Activated CD4-positive, alpha-beta T cell treated with anti-CD3 and anti-CD28 coated beads, Interleukin-2, amount 50 U/mL, for 16 hours (primary cell): Measurements from ENCODE around the gene OR6S1.
"Not testable (repeated sequence)": the region's sequence is repeated elsewhere in the genome, so short reads cannot be mapped to it uniquely, and the experiment has no call there.

Source experiments
- DNase-seq: peaks from one replicate; pipeline ENCODE4 v3.0.0-alpha.2; 2020

The OR6S1 gene

DNA sequence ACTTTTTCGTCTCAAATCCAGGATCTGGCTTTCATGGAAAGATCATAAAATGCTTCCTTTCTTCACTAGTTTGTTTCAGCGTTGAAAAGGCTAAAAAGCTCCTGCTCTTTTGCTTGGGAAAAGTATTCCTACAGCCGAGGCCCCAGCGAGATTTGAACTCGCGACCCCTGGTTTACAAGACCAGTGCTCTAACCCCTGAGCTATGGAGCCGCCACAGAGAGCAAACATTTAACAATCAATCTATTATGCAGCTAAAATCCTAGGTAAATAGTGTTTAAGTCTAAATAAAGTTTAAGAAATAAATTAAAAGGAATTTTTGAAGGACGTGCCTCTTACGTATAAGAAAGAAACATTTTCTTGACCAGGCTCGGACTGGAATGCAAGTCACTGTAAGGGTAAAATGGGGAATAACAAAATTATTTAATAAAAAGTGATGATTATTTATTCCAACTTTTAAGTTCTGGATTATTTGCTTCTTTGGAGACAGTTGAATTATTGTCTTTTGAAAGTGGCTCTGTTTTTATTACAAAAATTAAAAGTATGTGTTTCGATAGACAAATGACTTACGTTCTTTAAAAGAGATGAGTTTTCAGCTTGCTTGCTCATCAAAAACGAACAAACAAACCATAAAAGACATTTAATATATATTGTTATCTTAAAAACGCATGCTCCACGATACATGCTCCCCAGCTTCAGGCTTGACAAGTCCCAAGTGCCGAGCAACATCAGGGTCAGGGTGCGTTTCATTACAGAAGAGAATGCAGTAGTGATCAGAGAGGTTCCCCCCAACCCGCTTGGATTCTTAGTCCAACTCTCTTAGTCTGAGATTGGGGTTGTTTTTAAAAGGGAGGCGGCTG lies 10.2 kb downstream of the OR6S1 start:
- DNase-seq: peak; percentile 82

DNA sequence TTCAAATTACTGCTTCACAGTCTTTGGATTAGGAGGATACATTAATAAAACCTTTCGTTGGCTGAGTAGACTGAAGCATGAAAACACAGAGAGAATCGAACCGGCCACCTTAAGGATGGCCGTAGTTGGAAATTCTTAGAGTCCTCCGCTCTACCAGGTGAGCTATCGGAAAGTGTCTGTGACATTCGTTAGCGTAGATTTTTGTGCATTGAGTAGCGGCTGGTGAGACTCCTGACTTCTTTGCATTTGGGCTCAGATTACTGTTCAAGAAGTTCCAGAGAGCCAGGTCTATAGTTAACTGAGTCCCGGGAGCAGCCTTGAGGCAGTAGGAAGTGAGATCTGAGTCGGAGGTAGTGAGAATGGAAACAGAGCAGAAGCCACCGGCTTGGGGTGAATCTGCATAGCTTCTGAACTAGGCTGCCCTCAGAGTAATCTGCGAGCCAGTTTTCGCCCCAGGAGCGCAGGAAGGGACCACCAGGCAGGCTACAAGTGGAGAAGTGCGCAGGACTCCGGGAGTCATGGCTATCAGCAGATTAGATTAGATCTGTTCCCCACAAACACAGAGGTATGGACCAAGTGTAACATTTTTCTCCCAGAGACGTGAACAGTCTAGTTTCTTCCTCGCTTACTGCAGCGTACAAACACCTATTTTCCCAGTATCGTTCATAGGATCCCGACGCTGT lies 11.0 kb downstream of the OR6S1 start:
- DNase-seq: peak; percentile 82

DNA sequence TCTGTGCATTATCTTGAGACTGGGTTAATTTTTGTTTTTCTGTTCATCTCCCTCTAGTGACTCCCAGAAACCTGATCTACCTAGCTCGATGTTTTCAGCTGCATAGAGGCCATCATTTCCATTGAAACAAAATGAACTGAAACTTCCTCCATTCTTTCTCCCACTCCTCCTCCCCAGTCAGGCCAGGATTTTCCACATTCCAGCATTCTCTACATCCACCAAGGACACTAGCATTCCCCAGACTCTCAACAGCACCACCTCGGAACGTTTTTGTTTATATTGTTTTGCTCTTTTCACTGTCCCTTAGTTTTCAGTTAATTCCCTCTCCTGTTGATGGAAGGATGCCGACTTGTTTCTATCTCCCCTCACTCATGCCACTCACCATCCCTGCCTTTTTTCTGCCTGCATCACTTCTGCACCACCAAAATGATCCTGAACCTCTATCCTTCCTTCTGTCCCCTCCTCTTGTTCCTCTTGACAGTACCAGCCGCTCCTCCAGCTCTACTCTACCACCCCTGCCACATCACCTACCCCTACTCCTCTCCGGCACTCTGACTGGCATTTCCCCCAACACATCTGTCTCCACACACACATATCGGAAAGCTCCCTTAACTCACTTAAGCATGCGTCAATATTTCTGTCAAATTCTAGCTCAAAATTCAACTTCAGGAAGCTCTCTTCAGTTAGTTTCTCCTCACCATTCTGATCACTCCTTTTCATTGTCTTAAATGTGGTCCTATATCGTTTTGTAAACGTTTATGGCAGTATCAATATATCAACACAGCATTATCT lies 13.2 kb downstream of the OR6S1 start:
- no peak for DNase-seq

DNA sequence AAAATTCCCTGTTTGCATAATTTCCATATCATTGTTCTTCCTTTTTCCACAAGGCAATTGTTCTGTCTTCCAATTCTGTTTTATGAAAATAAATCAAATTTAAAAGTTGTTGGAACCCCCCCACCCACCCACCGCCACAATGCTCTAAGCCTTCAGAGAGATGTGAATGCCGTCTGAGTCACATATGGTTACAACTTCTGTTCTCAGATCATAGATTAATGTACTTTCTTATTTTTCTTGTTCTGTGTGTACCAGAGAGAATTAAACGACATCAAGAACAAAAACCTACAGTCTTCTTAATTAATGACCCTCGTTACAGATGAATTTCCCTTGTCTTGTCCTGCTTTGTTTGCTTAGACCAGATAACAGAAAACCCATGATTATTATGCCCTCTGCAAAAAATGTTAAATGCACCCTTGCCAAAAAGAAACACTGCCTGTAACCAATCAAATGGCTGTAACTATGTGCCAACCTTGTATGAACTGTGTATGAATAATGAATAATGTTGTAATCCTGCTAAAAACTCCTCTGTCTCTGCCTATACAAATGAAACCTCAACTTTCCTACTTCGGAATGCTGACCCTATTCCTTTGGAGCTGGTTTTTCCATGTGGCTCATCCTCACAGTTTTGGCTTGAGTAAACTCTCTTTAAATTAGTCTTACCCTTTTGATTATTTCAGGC lies 14.0 kb downstream of the OR6S1 start:
- no peak for DNase-seq

DNA sequence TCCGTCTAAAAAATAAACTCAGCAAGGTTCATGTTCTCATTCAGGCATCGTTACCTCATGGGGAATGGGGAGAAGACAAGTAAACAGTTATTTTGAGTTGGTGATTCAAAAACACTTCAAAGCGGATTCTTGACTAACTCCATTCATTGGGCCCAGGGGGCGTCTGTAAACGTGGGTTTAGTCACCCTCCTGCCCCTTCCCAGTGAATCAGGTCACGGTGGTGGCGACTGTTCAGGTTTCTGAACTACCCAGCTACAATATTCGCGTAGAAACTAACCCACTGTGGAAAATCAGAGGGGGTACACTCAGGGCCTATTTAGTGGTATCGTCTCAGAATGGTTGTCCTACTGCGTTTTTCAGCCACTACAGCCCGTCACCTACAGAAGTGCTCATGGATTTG lies 15.2 kb downstream of the OR6S1 start:
- no peak for DNase-seq

DNA sequence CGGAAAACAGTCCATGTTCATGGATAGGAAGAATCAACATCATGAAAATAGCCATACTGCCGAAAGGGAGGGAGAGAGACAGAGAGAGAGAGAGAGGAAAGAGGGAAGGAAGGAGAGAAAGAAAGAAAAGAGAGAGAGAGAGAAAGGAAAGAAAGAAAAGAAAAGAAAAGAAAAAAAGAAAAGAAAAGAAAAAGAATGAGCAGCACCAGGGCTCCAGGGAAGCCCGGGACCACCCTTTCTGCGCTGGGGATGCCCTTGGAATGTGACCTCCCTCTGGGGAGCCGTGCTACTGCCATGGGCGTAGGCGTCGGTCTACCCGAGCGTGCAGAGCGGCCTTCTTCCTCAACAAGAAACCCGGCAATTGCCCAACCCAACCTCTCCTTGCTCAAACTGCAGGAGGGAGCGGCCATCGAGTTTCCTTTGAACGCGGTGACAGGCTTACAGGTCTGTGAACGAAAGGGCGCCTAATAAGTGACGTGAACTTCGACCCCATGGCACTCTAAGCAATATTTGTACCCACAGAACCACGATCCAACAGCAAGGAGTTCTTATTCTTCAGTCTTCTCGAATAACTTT lies 16.9 kb downstream of the OR6S1 start:
- peak; percentile 75 for DNase-seq

DNA sequence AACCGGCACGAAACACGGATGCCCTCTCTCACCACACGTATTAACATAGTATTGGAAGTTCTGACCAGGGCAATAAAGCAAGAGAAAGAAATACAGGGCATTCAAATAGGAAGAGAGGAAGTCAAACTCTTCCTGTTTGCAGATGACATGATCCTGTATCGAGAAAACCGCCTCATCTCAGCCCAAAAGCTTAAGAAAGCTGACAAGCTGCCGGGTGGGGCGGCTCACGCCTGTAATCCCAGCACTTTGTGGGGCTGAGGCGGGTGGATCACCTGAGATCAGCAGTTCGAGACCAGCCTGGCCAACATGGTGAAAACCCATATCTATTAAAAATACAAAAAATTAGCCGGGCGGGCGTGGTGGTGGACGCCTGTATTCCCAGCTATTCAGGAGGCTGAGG lies 17.7 kb downstream of the OR6S1 start:
- DNase-seq: peak; percentile 62

DNA sequence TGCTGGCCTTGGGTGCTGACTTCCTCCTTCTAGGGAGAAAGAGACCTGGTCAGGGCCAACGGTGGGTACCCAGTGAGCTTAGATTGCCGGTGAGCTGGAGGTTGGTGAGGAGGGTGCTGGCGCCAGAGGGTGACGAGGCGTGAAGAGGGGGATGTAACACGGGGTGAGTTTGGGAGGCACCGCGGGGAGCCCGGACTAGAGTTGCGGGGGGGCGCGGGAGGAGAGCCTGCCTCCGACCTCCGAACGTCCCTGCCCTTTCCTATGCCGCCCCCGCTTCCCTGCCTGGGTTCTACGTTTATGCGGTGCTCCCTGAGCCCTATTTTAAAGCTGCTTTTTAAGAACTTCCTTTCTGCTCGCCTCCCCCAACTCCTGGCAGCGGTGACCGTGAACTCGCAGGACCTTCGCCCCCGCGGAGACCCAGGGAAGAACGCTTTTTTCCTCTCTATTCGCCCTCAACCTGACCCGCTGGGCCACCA lies 18.6 kb downstream of the OR6S1 start:
- no peak for DNase-seq

DNA sequence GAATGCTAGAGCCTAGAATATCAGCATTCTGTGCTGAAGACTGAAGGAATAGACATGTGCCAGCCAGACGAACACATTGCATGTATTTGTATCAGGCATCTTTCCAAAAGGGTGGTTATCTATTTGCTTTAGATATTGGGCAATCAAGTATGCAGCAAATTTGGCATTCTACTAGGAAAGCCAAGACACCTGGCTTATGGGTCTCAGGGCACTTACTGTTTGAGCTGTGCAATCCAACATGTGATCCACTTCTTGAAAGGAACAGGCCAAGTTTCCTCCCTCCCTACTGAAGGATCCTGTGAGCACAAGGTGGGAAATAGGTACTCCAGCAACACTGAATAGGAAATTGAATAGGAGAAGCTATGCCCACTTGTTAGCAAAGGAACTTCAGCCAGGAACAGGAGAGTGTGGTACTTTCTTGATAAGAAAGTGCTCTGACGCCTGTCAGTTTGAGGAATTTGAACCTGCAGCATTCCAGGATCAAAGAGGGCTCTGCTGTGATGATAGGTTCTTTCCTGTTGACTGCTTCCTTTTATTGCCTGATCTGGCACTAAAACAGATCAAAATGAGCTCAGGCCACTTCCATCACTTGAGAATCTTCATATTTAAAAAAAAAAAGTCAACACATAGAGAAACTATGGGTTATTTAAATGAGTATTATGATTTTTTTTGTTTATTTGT lies 20.6 kb downstream of the OR6S1 start:
- no peak for DNase-seq

DNA sequence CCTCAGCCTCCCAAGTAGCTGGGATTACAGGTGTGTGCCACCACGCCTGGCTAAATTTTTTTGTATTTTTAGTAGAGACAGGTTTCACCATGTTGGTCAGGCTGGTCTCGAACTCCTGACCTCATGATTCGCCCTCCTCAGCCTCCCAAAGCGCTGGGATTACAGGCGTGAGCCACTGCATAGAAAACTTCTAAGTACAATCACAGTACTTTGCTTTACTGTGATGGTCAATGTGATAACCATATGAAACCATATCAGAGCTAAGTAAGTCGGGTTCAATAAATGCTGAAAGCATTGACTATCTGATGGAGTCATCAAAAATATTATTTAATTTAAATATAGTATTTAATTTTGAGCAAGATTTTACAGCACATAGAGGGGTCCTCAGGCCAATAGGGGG lies 21.8 kb downstream of the OR6S1 start:
- not testable (repeated sequence) for DNase-seq

DNA sequence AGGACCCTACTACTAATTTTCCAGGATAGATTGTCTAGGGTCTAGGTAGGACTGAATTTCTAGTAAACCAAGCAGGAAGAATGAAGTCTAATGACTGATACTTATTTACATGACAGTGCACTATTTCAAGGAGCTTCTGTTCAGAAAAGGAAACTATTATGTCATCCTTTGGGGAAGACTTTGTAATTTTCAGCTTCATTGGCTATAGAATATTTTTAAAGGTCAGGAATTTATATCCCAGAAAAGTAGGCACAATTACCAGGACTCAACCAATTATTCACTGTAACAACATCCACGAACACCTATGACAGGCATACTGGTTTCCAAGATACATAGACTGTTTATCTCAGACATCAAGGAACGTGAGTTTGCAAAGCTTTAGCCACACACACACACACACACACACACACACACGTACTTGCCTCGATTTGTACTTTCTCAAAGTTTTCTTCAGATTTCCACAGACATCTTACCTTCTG lies 23.2 kb downstream of the OR6S1 start:
- DNase-seq: no peak

DNA sequence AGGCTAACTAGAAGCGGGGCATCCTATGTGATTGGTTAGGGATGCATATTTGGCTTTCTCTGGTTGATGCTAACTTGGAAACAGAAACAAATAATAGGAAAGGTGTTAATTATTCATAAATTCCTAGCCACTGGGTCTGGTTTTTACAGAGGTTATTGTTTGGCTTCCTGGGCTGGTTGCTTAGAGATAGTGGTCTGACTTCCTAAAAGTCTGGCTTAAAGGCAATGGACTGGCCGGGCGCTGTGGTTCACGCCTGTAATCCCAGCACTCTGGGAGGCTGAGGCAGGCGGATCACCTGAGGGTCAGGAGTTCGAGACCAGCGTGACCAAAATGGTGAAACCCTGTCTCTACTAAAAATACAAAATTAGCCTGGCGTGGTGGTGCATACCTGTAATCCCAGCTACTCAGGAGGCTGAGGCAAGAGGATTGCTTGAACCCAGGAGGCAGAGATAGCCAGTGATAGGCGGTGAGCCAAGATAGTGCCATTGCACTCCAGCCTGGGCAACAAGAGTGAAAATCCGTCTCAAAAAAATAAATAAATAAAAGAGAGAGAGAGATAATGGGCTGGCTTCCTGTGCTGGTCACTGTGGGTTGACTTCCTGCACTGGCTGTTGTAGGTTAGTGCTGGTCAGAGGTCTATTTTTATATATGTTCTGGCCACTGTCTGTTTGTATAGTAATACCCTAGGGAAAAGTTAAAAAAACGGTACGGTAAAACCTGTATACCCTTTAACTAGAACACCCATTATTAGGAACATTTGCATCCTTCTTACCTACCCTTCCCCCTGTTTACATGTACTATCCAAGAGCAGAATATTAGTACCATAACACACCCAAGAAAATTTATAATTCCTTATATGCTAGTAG lies 24.1 kb downstream of the OR6S1 start:
- DNase-seq: no peak

DNA sequence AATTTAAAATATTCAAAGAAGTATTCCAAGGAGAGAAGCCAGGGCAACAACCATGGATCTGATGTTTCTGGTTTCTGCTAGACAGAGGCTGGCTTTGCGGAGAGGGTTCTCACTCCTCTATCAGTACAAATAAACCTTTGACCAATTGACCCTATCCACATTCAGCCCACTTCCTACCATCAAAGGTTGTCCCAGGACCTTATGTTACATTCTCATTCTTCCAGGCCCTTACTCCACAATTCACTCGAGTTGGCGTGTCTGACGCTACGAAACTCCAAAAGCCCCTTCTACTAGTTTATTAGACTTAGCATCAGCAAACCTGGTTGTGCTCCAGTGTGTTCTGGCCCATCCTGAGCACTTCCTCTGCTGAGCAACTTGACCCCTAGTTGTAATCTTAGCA lies 25.5 kb downstream of the OR6S1 start:
- DNase-seq: no peak

DNA sequence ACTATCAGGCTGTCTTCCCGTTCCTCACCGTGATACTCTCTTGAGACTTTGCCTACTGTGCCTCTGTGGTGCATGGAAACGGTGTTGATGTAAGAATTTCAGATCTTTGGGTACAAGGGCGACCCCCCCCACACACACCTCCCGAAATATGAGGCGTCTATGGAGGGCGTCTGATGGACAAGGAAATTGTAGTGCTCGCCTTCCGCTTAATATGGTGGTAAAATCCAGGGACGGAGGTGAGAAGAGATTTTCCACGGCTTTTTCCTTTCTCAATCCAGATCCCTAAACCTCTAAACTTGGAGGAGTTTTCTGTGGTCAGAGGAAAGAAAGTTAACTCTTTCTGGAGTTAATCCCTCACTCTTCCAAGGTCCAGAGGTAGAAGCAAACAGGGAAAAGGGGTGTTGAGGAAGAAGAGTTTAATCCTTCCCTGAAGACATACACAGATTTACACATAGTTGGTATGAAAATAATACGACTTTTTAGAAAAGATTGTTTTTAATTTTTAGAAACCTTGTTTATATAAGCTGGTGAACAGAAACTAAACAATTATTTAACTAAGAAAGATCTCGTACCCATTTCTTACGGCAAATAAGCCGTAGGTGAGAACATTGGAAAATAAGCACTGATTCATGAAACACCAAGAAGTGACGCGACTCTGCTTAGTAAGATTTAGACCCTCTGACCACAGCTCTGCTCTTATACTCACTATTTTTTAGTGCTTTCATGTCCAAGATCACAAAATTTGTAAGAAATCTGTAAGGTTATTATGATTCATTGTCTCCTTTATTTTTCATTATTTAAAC lies 27.3 kb downstream of the OR6S1 start:
- DNase-seq: peak; percentile 46

DNA sequence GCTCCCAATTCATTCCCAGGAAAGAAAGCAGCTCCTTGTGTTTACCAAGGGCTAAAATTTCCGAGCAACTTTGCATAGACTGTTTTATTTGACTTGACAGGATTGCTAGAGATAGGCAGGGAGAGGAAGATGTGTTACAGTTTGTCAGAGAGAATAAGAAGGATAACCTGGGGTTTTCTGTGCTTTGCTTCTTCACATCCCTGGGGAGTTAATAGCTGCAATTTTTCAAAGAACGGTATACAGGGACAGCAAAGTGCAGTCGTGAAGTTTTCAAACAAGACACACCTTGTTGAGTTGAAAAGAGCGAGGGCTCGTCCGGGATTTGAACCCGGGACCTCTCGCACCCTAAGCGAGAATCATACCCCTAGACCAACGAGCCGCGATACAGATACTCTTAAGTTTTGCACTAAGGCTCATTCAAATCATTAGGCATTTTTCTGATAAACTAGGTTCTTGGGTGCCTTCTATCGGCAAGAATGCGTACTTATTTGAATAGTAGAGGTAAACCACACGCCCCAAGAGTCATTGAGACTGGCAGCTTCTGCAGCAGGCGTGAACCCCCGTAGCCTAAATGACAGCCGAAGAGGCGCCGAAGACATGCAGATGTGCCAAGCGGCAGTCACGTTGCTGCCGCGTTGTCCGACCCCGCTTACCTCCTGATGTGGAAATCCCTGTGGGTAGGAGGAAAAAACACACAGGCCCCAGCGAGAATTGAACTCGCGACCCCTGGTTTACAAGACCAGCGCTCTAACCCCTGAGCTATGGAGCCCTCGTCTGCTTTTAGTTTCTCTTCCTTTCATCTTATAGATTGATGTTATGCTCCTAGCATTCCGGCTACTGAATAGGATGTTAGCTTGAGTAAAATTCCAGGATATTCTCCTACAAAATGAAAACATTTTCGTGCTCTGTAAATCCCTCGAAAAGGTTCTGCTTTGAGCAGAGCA lies 28.1 kb downstream of the OR6S1 start:
- DNase-seq: peak; percentile 97

DNA sequence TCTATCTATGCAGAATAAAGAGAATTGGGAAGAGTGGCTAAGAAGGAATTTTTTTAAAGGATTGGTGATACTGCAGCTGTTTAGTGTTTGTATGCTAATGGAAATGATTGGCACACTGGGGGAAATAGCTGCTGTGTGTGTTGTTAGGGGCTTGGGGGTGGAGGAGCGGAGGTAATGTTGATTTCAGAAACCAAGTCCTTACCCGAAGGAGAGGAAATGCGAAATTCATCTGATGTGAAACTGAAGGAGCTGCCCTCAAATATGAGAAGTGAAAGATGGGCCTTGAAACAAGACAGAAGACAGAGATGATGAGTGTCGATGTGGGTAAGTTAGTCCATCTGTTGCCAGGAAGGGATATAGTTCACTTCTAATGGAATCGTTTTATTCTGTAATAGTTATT lies 29.1 kb downstream of the OR6S1 start:
- DNase-seq: no peak

DNA sequence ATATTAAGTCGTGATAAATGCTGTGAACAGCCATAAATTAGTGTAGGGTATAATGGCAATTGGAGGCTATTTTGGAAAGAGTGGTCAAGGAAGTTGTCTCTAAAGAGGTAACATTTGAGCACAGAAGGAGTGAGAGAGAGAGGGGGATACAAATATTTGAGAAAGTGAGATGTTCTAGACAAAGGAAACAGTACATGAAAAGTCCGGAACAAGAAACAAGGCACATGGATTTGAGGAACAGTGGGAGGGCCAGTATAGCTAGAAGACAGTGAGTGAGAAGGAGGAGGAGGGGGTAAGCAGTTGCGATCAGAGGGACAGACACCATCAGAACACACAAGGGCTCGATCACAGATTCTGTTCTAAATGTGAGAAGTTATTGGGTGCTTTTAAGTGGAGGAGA lies 30.2 kb downstream of the OR6S1 start:
- DNase-seq: no peak

DNA sequence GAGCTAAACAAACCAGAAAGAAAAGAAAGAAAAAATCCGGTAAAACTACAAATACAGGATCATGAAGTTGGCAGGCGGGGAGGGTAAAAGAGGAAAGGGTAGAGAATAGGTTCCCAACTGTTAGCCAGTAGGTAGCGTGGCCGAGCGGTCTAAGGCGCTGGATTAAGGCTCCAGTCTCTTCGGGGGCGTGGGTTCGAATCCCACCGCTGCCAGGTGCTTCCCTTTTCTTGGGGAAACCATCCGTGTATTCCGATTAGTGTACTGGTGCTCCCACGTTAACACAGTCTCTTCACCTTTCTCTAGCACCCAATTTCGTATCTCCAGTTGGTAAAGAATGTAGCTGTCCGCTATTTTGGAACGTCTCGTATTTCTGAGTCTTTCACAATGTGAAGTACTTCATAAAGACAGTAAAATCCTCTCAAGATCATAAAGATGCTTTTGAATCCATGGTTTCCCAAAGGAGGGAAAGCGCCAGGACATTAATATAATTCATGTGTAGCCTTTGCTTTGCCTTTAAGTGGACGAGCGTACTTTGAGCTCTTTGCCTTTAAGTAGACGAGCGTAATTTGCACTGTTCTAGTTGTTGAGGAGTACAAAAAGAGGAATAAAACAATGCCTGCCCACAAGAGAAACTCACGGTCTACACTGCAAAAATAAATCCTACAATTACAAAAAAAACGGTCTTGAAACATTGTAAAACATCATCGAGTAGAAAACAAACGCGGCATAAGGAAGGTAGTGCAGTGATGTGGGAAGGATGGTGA lies 31.3 kb downstream of the OR6S1 start:
- DNase-seq: peak; percentile 90
